Activated T-cell treated with anti-CD3 and anti-CD28 coated beads, Interleukin-2, amount 50 U/mL, for 72 hours (primary cell): ENCODE measurements around the gene KRT14. TPM values are rescaled to one million over a fixed set of nuclear protein-coding genes. Genes with fewer than 3 reads are reported as not detected.
"Not testable (repeated sequence)": the region's sequence is repeated elsewhere in the genome, so short reads cannot be mapped to it uniquely, and the experiment has no call there.

Experiments used
- ATAC-seq, 2 donors: fragments of 150-1000 bp; cut with Tn5 transposase; replicated peaks in 1 of 2; 2 replicates each; pipeline ENCODE4 v1.10.0; 2021; ENCODE audit warnings: moderate library complexity in 2 of 2, mild to moderate bottlenecking in 1 of 2
- DNase-seq, 2 donors: peaks; one replicate each; pipeline ENCODE4 v3.0.0; 2021 to 2022; ENCODE audit warnings: mixed read lengths in 1 of 2
- H3K27ac Mint-ChIP-seq: one replicate; pipeline ENCODE4 v1.8.0; 2022; ENCODE audit warnings: mild to moderate bottlenecking, moderate library complexity, mixed read lengths
- H3K27me3 Mint-ChIP-seq: one replicate; pipeline ENCODE4 v1.8.0; 2022; ENCODE audit warnings: low read depth, mixed read lengths
- H3K36me3 Mint-ChIP-seq, 2 donors: one replicate each; pipeline ENCODE4 v1.8.0; 2022; ENCODE audit warnings: mixed read lengths in 2 of 2, mild to moderate bottlenecking in 1 of 2; ENCODE audit not compliant: insufficient read depth in 2 of 2
- H3K4me1 Mint-ChIP-seq: one replicate; pipeline ENCODE4 v1.8.0; 2022; ENCODE audit warnings: low read depth, mixed read lengths
- H3K4me3 Mint-ChIP-seq, 2 donors: one replicate each; pipeline ENCODE4 v1.8.0; 2022; ENCODE audit warnings: mild to moderate bottlenecking in 2 of 2, mixed read lengths in 2 of 2, moderate library complexity in 2 of 2
- H3K9me3 Mint-ChIP-seq, 2 donors: one replicate each; pipeline ENCODE4 v1.8.0; 2022; ENCODE audit warnings: mixed read lengths in 2 of 2
- total RNA-seq, 2 donors: library from RNA; stranded (reverse); gene quantifications; one replicate each; pipeline ENCODE4 v1.2.3, GENCODE V29; 2022

Gene KRT14
- total RNA-seq, 2 donors from 2014 or later: not detected

DNA sequence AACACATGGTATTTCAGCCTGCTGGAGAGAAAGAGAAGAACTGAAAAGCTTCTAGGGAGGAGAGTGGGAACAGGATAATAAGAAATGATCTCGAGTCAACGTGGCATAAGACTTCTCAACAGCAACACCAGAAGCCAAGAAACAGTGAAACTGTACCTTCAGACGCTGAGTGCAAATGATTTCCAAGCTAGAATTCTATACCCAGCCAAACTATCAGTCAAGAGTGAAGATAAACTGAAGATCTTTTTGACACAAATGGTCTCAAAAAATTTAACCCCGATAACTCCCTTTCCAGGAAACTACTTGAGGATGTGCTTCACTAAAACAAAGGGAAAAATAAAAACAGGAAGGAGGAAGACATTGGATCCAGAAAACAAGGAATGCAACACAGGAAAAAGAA lies 20.2 kb upstream of the KRT14 start:
- H3K27me3 Mint-ChIP-seq: peaks cover 26% of the 10 kb centered on the region
- peaks cover 10 to 14% of the 10 kb centered on the region in 2 donors for H3K36me3 Mint-ChIP-seq
- not testable (repeated sequence) for H3K4me3 Mint-ChIP-seq, H3K4me1 Mint-ChIP-seq, ATAC-seq, H3K27ac Mint-ChIP-seq, DNase-seq
- peaks cover 11 to 16% of the 10 kb centered on the region in 2 donors for H3K9me3 Mint-ChIP-seq

DNA sequence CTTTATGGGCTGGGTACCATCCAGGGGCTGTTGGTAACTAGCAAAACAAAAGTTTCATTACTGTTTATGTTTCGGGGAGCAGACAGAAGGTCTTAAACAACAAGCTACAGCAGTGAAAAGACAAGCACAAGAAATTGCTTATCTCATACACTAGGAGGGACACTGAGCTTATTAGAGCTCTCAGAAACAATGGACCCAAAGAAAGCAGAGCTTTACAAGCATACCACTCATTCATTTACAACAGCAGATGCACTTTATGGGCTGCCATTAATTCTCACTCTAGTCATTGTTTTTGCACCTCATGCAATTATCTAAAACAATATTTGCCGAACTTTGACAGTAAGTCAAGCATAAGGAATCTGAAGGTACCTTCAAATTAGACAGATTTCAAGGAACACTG lies 15.8 kb upstream of the KRT14 start:
- Mint-ChIP-seq H3K9me3 (peaks cover 14 to 16% of the 10 kb centered on the region in 2 donors), H3K4me3 (no peak overlapping the region), H3K27ac (no peak overlapping the region), H3K4me1 (no peaks in the 10 kb centered on the region), H3K27me3 (peaks cover 16% of the 10 kb centered on the region), H3K36me3 (peaks cover 10 to 14% of the 10 kb centered on the region in 2 donors)
- DNase-seq (no peak), ATAC-seq (no peak)

DNA sequence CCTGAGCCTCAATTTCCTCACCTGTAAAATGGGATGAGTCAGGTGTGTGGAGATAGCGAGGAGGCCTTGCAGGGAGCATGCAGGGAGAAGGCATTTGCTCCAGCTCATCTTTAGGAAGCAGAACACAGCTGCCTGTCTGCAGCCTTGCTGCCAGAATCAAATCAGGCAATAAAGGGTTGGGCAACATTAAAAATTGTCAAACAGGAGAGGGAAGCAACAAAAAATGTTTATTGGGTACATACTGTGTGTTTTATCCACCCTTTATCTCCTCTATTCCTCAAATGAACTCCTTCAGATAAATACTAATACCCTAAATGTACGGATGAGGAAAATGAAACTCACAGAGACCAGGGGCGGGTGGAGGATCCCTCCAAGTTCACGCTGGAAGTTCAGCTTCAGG lies 13.6 kb upstream of the KRT14 start:
- ATAC-seq: no peak
- no peak overlapping the region for H3K27ac Mint-ChIP-seq
- no peaks in the 10 kb centered on the region for H3K4me1 Mint-ChIP-seq
- peaks cover 0 to 5% of the 10 kb centered on the region in 2 donors for H3K9me3 Mint-ChIP-seq
- no peak for DNase-seq
- H3K36me3 Mint-ChIP-seq: peaks cover 0 to 1% of the 10 kb centered on the region in 2 donors
- H3K27me3 Mint-ChIP-seq: peaks cover 26% of the 10 kb centered on the region
- H3K4me3 Mint-ChIP-seq: no peak overlapping the region

DNA sequence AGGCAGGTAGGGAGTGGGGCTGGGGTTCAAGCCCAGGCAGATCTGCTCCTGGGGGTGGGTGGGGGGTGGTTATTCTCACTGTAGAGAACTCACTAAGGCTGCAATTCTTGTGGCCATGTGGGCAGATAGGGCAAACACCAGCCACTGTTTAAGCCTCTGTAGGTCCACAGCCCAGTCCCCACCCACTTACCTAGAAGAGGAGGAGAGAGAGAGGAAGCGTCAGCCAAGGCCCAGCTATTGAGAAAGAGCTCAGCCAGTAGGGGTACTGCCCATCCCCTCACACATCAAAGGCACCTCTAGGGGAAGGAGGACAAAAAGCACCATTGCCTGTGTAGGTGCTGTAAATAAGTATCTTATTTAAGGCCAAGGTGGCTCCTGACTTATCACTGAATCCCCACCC lies 13.0 kb upstream of the KRT14 start:
- no peak overlapping the region for H3K27ac Mint-ChIP-seq
- H3K36me3 Mint-ChIP-seq: no peaks in the 10 kb centered on the region
- peaks cover 0 to 5% of the 10 kb centered on the region in 2 donors for H3K9me3 Mint-ChIP-seq
- H3K4me3 Mint-ChIP-seq: no peak overlapping the region
- no peak for DNase-seq
- no peaks in the 10 kb centered on the region for H3K4me1 Mint-ChIP-seq
- ATAC-seq: no peak
- H3K27me3 Mint-ChIP-seq: peaks cover 29% of the 10 kb centered on the region

DNA sequence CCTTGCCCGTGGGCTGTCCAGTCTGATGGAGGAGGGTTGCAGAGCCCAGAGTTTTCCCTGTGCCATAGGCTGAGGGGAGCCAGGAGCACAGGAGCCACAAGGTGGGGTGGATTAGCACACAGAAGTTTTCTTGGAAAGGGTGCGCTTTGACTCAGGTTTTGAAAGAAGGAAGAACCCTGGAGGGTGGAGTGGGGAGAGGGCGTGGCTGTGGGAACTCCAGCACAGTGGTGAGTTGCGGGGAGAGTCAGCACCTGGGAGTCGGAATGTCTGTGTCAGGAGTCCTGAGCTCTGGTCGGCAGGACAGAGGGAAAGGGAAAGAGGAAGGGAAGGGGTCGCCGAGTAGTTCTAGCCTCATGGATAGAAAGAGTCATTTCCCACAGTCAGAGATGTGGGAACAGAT lies 8.9 kb upstream of the KRT14 start:
- no peaks in the 10 kb centered on the region for H3K4me1 Mint-ChIP-seq
- DNase-seq (no peak), ATAC-seq (no peak)
- no peaks in the 10 kb centered on the region for H3K36me3 Mint-ChIP-seq
- peaks cover 0 to 5% of the 10 kb centered on the region in 2 donors for H3K9me3 Mint-ChIP-seq
- H3K27me3 Mint-ChIP-seq: peaks cover 25% of the 10 kb centered on the region
- H3K4me3 Mint-ChIP-seq: no peak overlapping the region
- H3K27ac Mint-ChIP-seq: no peak overlapping the region

DNA sequence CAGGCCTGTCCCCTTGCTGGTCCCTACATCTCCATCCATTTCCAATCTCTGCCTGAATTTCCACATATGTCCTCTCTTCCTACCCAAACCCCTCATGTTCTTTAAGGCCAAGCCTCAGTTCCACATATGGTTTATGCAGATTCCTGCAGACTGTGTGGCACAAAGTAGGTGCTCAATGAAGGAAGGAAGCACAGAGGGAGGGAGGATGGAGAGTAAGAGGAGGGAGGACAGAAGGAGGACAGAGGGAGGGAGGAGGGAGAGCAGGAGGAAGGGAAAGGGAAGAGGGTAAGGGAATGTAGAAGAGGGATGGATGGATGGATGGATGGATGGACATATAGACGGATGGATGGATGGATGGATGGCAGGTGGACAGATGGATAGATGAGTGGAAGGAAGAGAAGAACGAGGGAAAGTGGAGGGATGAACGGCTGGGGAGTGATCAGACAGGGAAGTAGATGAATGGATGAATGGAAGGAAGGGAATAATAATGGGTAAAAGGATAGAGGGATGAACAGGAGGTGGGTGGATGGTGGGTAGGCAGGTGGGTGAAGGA lies 7.7 kb upstream of the KRT14 start:
- no peak overlapping the region for H3K27ac Mint-ChIP-seq
- H3K9me3 Mint-ChIP-seq: peaks cover 0 to 5% of the 10 kb centered on the region in 2 donors
- H3K36me3 Mint-ChIP-seq: no peaks in the 10 kb centered on the region
- no peaks in the 10 kb centered on the region for H3K4me1 Mint-ChIP-seq
- H3K27me3 Mint-ChIP-seq: peaks cover 31% of the 10 kb centered on the region
- ATAC-seq: no peak
- DNase-seq: no peak
- H3K4me3 Mint-ChIP-seq: no peak overlapping the region

DNA sequence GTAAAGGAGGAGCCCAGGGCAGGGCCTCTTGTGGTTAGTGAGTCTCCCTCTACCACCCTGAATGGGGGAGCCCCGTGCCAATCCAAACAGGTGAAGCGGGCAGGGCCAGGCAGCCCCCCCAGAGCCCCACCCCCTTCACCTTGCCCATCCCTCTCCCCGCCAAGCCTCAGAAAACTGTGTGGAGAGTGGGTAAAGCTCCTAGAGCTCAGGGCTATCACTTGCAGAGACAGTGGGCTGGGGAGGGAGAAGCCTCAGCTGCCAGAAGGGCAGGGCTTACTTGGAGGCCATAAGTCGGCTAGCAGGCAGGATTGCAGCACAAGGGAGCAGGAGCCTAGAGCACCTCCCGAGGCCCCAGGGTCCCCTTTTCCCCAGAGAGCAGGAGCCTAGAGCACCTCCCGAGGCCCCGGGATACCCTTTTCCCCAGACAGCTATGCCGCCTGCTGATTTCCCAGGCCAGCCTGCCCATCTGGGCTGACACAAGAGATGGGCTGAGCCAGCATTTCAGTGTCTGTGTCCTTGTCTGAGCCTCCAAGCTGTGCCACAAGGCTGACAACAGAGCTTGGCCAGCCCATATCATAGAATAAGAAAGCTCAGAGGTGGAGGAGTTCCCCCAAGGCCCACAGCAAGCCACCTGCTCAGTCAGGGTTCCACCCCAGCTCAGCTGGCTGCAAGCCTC lies 6.7 kb upstream of the KRT14 start:
- H3K9me3 Mint-ChIP-seq: no peaks in the 10 kb centered on the region

DNA sequence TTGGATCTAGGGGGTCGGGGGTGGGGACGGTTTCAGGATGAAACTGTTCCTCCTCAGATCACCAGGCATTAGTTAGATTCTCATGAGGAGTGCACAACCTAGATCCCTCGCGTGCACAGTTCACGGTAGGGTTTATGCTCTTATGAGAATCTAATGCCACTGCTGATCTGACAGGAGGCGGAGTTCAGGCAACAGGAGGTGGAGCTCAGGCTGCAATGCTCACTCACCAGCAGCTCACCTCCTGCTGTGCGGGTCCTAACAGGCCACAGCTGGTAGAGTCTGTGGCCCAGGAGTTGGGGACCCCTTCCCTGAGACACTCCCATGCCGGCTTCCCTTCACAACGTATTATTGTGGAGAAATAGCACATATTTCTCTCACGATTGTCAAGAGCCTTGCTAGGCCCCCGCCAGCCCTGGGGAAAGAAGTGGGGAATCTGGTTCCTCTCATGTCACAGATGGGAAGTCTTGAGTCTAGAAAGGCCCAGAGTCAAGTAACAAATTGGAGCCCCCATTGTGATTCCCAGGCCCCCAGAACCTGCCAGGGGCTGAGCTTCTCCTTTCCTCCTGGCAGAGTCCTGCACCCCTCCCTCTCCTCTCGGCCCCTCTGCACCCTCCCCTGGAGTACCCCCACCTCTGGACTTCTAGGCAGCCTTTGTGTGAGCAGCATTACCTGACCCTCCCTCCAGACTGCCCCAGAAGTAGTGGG lies 6.1 kb upstream of the KRT14 start:
- ATAC-seq (no peak), DNase-seq (no peak)
- Mint-ChIP-seq H3K9me3 (no peaks in the 10 kb centered on the region), H3K27ac (no peak overlapping the region), H3K36me3 (no peaks in the 10 kb centered on the region), H3K4me1 (no peaks in the 10 kb centered on the region), H3K27me3 (peaks cover 31% of the 10 kb centered on the region), H3K4me3 (no peak overlapping the region)

More for the DNA sequence above, 6.7 kb upstream of the KRT14 start:
- no peak overlapping the region for H3K4me3 Mint-ChIP-seq
- H3K4me1 Mint-ChIP-seq: no peaks in the 10 kb centered on the region
- no peaks in the 10 kb centered on the region for H3K36me3 Mint-ChIP-seq
- DNase-seq: no peak
- H3K27ac Mint-ChIP-seq: no peak overlapping the region
- no peak for ATAC-seq
- peaks cover 31% of the 10 kb centered on the region for H3K27me3 Mint-ChIP-seq

DNA sequence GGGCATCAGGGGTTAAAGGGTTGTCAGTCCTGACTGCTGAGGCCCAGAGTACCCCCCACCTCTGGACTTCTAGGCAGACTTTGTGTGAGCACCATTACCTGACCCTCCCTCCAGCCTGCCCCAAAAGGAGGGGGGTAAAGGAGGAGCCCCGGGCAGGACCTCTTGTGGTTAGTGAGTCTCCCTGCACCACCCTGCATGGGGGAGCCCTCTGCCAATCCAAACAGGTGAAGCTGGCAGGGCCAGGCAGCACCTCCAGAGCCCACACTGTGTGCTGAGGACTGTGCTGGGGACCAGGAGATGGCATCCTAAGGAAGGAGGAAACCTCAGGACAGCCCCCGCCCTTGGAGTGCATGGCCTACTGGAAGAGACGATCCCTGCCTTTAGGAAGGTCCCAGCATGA lies 2.6 kb upstream of the KRT14 start:
- DNase-seq (no peak), ATAC-seq (no peak)
- no peaks in the 10 kb centered on the region for H3K36me3 Mint-ChIP-seq
- no peaks in the 10 kb centered on the region for H3K4me1 Mint-ChIP-seq
- H3K27ac Mint-ChIP-seq: no peak overlapping the region
- peaks cover 10% of the 10 kb centered on the region for H3K27me3 Mint-ChIP-seq
- no peaks in the 10 kb centered on the region for H3K9me3 Mint-ChIP-seq
- no peak overlapping the region for H3K4me3 Mint-ChIP-seq

DNA sequence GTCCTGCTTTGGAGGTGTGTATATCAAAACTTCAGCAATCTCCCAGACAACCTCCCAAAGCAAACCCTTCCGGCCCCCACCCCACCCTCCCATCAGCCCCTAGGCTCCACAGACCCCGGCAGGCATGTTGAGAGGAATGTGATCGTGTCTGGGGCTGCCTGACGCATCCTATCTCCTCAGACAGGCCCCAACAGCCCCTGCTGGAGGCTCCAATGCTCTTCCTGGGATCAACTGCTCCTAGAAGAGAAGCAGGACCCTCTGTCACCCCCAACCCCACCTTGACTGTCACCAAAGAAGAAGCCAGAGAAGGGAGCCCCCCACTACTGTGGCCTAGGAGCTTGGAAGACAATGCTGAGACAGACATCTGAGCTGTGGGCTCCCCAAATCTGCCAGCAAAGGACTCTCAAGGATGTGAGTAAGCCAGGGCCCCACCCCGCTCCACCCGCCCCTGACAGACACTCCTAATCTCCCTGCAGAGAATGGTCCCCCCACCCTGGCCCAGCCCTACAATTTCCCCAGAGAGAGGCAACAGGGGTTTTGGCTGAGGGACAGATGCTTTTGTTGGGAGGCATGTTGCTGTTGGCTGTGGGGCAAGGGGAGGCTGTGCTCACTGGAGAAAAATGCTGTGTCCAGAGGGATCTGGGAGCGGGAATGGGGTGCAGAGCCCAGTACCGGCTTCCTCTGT lies 1.6 kb upstream of the KRT14 start:
- Mint-ChIP-seq H3K4me3 (no peak overlapping the region), H3K9me3 (no peaks in the 10 kb centered on the region), H3K27ac (no peak overlapping the region), H3K36me3 (no peaks in the 10 kb centered on the region), H3K4me1 (no peaks in the 10 kb centered on the region), H3K27me3 (peaks cover 6% of the 10 kb centered on the region)
- ATAC-seq (no peak), DNase-seq (no peak)

DNA sequence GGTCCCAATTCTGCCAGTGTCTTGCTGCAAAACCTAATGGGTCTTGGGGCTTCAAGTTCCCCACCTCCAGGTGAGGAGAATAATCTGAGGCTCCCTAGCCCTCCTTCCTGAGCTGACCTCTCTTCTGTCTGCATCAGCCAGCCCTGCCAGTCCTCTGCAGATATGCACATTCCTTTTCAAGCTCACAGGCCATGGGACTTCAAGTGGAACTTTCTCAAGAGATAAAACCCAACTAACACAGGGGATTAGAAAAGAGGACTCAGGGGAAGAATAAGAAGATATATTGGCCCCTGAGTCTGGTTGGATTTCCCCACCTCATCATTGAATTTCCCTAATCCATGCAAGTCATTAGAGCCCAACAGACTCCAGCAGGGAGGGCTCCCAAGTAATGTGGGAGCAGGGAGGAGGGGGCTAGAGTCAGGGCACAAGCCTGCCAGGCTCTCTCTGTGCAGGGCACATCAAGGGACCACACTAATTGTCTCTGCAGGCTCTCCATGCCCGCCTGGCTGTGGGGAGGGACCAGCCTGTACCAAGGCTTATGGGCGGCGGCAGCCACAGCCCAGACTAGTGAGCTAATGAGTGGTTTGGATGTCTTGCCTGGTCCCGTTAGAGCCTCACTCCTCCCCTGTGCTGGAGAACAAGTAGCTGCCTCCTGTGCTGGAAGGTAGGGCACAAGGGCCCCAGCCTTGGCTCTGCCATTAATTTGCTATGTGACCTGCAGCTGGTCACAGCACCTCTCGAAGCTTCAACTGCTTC lies 1.2 kb downstream of the KRT14 start:
- Mint-ChIP-seq H3K9me3 (no peaks in the 10 kb centered on the region), H3K36me3 (no peaks in the 10 kb centered on the region)

DNA sequence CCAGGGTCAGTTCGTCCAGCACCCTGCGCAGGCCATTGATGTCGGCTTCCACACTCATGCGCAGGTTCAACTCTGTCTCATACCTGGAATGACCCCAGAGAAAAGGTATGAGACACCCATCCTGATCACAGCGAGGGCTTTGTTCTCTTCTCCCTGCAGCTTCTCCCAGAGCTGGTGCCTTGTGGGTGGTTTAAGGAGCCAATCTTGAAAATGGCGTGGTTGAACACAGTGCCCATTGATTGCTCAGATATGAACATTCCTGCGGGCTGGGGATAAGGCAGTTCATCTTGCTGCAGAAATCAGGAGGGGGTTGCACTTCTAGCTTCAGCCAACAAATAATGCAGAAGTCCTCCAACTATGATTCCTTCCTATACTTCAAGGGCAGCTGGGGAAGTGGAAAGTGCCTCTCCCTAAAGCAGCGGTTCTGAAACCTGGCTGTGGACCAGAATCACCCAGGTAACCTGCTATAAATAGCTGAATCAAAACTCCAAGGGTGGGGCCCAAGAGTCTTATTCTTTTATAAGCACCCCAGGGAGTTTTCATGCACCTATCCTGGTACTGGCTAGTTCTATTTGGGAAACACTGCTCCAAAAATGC lies 2.3 kb downstream of the KRT14 start:
- not testable (repeated sequence) for H3K4me1 Mint-ChIP-seq

More for the DNA sequence above, 1.2 kb downstream of the KRT14 start:
- H3K27ac Mint-ChIP-seq: no peak overlapping the region
- DNase-seq: no peak
- no peak for ATAC-seq
- H3K27me3 Mint-ChIP-seq: peaks cover 21% of the 10 kb centered on the region
- H3K4me1 Mint-ChIP-seq: no peaks in the 10 kb centered on the region
- no peak overlapping the region for H3K4me3 Mint-ChIP-seq

More for the DNA sequence above, 2.3 kb downstream of the KRT14 start:
- DNase-seq, H3K9me3 Mint-ChIP-seq, H3K36me3 Mint-ChIP-seq, H3K27ac Mint-ChIP-seq, ATAC-seq, H3K4me3 Mint-ChIP-seq: not testable (repeated sequence)
- H3K27me3 Mint-ChIP-seq: peaks cover 17% of the 10 kb centered on the region
